GM19452 (cell line): ENCODE data around the gene PCBD1.

ENCODE experiments used
- ATAC-seq: cut with Tn5 transposase; IDR thresholded peaks from one replicate; pipeline ENCODE4 v1.9.1; 2021; ENCODE audit not compliant: unreplicated experiment

The PCBD1 gene

DNA sequence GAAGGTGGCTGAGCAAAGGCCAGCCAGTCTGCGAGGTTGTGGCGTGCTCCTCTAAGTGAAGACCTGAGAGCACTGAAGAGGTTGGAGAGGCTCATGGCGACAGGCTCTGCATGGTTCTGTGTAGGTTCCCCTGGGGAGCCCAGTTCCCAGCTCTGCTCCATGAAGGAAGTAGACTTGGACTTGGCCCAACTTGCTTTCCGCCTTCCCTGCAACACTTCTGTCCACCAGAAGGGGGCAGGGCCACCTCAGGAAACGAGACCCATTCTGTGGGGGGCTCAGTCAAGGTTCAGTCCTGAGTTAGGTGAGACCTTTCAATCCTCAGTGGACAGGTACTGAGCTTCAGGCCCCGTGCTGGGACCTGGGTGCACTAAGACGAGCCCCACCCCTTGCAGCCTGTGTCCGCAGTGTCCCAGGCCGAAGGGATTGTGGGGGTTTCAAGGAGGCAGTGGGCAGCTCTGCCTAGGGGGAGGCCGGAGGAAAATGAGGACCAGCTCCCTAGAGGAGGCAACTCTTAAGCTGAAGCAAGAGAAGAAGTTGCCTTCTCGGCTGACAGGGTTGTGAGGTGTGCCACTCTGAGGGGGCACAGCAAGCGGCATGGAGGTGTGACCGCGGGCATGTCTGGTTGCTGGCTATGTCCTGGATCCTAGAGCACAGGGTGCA is 15.0 kb upstream of the PCBD1 start:
- ATAC-seq, result no peak

DNA sequence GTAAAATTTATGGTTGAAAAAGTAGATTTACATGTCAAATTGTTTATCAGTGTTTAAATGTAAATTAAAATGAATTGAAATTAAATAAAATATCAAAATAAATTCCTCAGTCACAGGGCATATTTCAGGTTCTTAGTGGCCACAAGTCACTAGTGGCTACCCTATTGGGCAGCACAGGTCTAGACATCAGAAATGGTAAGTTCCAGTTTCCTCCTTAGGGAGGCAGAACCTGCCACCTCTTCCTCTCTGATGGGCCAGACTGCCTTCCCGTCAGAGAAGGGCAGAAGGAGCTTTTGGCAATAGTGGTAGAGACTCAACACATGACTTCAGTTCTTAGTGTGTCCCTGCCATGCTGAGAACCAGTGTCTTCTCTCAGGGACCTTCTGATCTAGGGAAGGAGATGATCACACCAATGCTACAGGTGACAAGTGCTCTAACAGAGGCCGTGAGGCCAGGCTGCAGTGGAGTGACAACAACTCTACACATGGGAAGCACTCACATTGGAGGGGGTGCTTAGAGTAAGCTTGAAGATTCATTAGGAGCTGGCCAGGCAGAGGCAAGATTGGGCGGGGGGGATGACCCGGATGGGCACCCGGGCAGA is 14.4 kb upstream of the PCBD1 start:
- no peak for ATAC-seq

DNA sequence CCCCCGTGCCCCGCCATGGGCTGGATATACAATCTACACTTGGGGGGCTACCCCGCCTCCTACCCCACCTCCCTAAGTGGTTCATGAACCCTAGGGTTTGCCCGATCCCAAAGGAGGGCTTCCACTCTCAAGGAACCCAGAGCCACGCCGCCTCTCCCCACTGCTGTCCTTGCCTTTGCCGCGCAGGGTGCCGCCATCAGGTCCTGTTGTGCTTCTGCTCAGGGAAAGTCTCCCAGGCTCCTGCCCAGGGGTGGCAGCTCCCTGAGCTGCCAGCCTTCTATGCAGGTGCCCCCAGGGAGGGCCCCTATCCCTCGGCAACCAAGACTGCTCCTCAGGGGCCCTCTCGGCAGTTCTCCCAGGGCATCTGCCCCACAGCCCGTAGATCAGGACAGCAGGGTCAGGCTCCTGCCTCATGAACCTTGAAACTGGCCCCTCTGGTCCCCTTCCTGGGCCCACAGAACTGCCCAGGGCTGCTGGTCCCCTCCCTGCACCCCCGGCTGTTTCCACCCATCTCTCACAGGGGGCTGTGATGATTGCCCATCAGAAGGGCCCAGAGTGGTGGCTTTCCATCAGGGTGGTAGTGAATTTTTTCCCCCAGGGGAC is 13.0 kb upstream of the PCBD1 start:
- ATAC-seq, result no peak

DNA sequence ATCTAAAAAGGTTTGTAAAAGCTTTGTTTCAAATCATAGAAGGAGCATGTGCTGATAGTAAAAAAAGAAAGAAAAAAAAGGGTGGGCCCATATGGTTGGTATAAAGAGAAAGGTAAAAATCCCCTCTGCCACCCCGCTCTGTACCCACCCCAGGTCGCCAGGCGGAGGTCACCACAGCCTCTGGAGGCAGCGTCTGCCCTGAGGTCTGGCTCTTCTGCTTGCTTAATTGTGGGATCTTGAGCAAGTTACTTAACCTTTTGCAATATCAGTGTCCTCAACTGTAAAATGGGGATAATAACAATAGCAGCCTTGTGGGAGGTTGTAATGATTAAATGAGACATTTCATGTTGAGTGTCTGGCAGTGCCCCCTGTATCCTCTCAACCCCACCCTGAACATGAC is 10.7 kb upstream of the PCBD1 start:
- no peak for ATAC-seq

DNA sequence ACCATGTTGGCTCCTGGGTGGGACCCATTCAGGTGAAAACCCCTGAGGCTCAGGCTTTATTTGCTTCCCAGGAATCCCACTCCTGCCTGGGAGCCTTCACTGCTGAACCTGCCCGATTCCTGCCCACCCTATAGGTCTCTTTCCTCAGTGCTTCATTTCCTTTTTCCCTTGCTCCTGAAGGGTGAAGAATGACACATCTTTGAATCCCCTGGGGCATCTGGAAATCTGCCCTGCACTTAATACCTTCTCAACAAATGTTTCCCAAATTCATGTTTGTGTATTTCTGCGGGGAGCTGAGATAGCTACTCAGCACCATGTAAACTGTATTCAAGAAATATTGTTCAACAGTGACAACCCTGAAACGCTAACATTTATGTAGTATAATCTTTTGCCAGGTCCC is 10.3 kb upstream of the PCBD1 start:
- ATAC-seq, result no peak

DNA sequence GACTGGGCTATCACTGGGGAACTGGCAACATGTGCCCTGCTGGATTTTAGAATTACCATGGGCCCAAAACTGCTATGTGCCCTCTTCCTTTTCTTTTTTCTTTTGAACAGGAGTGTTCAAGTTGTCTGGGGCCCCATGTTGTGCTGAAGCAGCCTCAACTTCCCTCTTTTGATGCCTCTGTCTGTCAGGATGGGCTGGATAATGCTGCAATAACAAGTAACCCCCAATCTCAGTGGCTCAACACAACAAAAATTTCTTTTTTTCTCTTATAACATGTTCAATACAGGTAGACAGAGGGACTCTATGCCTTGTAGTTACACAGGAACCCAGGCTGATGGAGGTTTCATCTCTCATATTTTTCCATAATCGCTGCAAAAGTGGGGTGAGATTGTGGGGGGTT is 8.2 kb upstream of the PCBD1 start:
- ATAC-seq, result no peak

DNA sequence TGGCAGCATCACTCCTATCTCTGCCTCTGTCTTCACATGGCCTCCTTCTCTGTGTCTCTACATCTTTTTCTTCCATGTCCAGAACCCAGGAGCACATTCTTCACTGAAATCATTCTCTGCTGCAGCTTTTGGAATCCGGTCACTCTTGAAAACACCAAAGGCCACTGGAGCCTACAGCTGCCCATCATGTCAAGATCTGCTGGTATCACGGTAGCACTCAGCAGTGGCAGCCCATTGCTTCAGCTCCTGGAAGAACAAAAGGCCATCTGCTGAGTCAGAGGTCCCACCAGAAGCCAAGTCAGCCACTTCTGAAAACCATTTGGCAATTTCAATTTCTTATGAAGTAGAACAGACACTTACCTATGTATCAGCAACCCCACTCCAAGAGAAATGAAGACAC is 6.1 kb upstream of the PCBD1 start:
- ATAC-seq, result no peak

DNA sequence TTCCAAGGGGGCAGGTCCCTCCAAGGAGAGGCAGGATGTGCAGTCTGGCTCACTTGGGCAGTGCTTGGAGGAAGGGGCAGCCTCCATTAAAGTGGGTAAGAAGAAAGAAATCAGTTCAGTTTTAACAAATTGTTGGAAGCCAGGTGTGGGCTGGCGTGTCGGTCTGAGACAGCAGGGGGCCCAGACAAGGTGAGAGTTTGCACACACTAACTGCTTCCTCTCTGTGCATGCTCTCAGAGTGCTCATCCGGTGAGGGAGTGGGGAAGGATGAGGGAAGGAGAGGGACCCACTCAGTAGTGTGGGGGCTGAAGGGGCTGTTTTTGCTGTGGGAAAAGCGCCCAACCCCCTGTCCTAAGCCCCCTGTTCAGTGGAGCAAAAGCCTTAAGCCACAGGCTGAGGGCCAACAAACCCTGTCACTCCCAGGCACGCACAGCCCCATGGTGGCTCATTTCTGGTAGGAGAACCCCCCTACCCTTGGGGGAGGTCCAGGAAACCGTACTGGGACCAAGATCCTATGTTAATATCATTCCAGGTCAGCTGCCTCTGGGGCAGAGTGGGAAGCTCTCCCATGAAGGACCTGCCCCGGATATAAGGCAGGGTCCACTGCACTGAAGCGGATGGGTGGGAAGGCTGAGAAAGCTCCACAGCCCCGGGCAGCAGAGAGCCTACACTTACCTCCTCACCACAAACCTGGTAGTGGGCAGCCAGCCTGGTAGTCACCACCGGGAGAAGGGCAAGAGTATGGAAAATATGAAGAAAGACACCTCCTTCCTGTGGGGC is 5.1 kb upstream of the PCBD1 start:
- no peak for ATAC-seq

DNA sequence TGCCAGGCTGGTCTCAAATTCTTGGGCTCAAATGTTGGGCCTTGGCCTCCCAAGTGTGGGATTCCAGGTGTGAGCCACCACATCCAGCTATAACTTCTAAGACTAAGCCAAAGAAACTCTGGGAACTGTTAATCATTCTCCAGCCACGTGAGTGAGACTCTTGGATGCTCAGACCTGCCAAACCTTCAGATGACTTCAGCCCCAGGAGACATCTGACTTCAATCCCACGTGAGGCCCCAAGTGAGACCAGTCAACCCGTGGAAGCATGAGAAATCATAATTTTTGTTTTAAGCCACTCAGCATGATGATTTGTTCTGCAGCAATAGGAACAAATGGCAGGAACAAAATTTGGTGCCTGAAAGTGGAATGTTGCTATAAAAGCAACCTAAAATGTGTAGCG is 4.3 kb upstream of the PCBD1 start:
- ATAC-seq, result no peak

DNA sequence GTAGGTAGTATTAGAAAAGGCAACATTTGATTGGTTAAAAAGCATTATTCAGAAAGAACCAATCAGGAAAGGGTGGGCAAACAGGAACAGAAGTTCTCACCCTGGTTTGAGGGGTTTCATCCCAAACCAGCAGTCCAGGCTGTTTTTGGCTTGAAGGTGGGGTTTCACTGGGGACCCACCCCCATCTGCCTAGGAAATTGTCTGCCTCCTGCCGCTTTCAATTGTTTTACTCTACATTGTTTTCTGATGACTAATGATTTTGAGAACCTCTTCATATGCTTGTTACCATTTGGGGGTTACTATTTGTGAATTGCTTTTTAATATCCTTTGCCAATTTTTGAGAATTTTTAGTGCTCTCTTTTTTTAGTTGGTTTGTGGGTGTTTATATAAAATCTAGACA is 3.3 kb upstream of the PCBD1 start:
- ATAC-seq, result no peak

DNA sequence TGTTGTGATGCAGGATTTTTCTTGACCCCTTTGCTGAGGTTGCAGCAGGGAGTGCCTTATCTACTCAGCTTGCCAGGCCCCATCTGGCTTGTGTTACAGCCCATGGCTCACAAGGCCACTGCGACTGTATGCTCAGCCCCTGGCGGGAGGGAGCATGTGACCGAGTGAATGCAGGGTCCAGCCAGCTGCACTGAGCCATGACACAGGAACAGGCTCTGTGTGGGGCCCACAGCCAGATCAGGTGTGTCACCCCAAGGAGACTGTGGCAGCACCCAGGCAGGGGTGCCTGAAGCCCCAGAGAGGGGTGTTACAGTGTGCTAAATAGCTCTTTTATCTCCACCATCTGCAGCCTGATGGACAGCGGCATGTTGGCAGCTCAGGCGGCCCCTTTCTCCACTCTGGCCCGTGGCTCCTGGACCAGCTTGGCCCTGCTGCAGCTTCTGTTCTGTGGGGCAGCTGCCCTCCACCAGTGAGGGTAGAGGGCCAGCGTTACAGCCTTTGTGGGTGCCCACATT is 2.6 kb upstream of the PCBD1 start:
- ATAC-seq, result no peak

DNA sequence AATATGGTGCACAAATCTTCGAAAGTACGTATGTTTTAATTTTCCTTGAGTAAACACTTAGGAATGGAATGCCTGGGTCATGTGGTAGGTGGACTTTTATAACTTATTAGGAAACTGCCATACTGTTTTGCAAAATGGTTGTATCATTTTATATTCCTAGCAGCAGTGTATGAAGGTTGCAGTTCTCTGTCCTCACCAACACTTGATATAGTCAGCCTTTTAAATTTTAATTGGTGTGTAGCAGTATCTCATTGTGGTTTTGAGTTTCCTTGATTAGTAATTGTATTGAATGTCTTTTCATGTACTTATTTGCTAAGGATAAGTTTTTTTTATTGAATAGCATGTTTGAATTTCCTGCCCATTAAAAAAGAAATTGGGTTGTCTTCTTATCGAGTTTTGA is 926 bp upstream of the PCBD1 start:
- no peak for ATAC-seq

DNA sequence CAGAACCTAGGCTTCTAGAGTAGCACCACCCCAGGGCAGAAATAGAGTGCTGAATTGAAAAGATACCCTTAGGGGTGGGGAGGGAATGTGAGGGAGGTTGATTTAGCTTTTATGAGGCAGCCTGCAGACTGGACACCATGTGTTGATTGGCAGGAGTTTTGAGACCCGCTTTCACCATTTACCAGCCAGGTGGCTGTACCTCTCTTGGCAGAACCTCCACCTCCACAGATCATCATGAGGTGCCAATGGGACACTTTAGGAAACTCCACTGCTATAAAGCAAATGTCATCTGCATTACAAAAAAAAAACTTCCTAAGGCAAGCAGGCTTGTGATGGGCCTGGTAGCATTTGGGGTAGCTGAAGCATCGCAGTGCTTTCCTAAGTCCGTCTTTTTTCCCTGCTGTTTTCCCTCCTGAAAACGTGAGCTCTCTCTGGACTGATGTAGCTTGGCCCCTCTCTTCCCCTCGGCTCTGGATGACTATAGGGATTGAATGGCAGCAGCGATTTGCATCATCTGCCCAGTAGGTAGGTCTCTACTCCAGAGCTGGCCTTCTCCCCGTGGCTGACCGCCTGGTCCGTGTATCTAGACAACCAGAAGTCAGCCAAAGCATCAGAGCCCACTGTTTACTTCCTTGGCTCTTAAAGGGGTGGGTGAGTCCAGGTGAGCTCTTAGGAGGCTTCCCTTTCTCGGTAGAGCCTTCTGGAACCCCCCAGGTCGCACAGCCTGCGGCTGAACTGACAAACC is 1.3 kb downstream of the PCBD1 start:
- ATAC-seq, result no peak

DNA sequence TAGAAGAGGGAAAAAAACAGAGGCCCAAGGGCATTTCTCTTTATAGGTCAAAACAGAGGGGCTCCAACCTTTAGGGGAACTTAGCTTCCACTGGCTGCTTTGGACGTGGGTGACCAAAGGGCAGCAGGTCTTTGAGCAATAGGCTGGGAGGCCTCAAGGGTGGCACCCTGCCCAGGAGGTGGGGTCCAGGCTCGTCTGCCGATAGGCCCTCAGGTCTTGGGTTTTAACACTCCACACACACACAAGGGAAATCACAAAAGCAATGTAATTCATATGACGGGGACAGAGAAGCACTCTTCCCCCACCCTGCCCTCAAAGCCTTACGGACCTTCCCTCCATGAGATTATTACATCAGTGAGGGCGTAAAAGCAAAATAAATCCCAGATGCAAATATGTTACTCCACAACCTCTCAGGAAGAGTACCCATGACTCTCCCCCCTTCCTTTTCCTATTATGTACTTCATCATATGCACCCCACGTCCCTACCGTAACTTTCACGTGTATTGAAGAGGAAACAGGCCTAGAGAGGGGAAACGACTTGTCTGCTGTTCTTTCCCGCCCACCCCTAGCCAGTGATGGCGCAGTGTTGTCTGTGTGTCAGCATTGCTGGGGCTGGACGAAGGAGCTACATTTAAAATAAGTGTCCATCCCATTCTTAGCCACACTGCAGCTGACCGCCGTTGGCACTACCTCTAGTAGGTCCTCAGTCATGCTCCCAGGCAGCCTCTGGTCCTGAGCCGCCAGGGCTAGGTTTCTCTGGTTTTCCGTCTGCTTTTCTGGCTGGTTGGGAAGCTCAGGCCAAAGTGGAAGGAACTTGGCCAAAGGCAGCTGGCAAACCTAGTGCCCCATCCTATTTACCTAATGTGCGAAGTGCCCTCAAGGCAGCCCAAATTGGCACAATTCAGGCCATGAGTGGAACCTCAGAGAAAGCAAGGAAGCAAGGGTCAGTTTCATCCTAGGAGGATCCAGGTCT is 2.1 kb downstream of the PCBD1 start:
- no peak for ATAC-seq

DNA sequence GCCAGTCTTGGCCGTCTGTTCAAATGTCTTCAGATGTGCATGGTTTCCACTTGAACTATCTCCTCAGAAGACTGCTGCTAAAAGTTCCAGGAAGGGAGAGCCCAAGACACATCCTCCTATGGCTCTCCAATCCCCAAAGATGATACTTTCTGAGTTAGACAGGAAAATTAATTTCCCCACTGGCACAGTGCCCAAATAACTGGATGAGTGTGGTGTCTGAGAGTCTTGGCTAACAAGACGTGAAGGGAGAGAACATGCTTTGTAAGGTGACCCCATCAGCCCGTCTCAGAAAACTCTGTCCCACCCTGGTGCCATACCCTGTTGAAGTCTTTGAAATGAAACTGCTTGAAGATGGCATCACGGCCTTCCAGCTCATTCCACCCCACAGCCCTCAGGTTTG is 2.9 kb downstream of the PCBD1 start:
- no peak for ATAC-seq

DNA sequence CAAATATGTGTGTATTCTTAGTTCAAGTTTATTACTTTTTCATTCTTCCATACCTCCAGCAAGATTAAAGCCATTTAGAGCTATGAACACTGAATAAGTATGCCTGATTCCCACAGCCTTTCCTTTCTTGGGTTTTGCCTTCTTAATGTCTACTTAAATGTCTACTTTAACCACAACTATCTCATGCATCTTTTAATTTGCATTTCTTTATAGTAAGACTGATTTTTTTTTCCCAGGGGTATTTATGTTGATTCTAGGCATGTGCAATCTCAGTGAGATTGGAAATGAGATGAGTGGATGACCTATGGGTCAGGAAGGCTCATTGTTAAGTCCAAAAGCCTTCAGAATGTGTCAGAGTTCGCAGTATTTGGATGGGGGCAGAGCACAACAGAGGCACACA is 3.6 kb downstream of the PCBD1 start:
- no peak for ATAC-seq

DNA sequence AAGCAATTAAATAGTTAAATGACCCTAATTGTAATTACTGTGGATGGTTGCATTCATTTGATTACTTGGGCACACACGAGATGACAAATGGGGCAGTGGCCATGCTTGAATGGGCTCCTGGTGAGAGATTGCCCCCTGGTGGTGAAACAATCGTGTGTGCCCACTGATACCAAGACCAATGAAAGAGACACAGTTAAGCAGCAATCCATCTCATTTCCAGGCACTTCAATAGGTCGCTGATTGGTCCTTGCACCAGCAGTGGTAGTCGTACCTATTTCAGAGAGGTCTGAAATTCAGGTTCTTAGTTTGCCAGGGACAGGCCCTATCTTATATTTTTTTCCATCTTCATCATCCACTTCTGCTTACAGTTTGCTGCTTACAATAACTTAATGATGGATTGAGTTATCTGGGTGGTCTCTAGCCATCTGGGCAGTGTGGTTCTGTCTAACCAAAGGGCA is 8.3 kb downstream of the PCBD1 start:
- no peak for ATAC-seq

DNA sequence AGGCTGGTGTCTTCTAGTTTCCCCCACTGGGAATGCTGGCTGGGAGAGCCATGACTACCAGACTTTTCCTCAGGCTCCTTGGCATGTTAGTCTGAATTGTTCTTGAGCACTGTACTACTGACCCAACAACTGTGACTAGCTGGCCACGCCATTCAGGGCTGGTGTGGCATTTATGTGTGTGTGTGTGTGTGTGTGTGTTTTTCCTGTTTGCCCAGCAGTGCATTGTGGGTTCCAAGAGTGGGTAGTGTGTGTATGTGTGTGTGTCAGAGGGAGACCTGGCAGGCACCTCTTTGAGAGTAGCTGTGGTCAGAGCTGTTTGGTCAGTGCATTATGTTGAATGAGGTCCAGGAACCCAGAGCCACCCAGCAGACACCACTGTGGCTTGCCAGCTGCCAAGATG is 9.2 kb downstream of the PCBD1 start:
- no peak for ATAC-seq

DNA sequence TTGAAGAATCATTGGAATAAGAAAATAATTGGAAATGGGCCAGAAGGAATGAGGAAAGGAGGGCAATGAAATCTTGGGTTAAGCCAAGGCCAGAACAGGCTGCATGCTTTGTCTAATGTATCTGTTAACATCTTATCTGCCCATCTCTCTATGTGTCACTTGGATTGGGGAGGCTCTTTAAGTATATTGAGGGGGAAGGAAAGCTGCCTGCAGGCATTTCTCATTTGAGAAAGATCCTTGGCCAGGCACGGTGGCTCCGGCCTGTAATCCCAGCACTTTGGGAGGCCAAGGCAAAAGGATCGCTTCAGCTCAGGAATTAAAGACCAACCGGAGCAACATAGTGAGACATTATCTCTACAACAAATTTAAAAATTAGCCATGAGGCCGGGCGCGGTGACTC is 14.3 kb downstream of the PCBD1 start:
- no peak for ATAC-seq

DNA sequence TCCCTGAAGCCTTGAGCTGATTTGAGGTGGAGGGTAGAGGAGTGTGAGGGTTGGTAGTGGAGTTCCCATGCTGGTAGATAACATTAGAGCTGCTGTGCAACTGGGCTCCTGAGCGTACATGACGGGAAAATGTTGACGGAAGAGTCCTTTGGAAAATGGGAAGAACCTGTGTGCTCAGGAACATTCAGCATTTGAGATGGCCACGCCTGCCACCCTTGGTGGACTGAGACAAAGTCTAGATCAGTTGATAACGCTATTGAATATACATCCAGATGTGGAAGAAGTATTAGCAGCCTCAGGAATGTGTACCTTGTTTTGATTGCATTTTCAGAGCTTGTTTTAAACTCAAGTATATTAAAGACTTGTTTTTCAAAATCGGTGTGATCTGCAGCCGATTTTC is 16.1 kb downstream of the PCBD1 start:
- no peak for ATAC-seq
